Pancreas (tissue), 10 donors: ENCODE data around the gene DYNLRB2. TPM values are rescaled to one million over a fixed set of nuclear protein-coding genes. Genes with fewer than 3 reads are reported as not detected.

ENCODE experiments used
- ATAC-seq, 4 donors: fragments of 200-7000 bp; cut with Tn5 transposase; one replicate each; pipeline versions ENCODE4 v1.8.0 to v1.9.1; 2020; ENCODE audit warnings: mild to moderate bottlenecking in 4 of 4, moderate library complexity in 4 of 4
- DNase-seq, 6 donors: peaks; one replicate each; pipeline ENCODE4 v3.0.0-alpha.2; 2020
- FAIRE-seq: peaks from 2 replicates; lab custom pipeline; 2012; peaks lifted over from hg19 to GRCh38; lab: Jason Lieb, UNC
- H3K27ac ChIP-seq, 4 donors: fragments of 200-600 bp; sonication (generic); 1 replicate in 3 of 4; 2 replicates in 1 of 4; pipeline versions ENCODE4 v1.5.0 to v1.8.0; 2020
- H3K27me3 ChIP-seq, 4 donors: fragments of 200-600 bp; one replicate each; pipeline ENCODE4 v1.8.0; 2021
- H3K36me3 ChIP-seq, 3 donors: fragments of 200-600 bp; sonication (generic) in 1 of 3; one replicate each; pipeline versions ENCODE4 v1.5.0 to v1.8.0; 2020 to 2021
- H3K4me1 ChIP-seq, 3 donors: fragments of 200-600 bp; one replicate each; pipeline ENCODE4 v1.8.0; 2021
- H3K4me3 ChIP-seq, 4 donors: fragments of 200-600 bp; sonication (generic) in 2 of 4; one replicate each; pipeline versions ENCODE4 v1.5.0 to v1.8.0; 2020 to 2021
- H3K9me3 ChIP-seq, 4 donors: fragments of 200-600 bp; one replicate each; pipeline ENCODE4 v1.8.0; 2021
- WGBS, 2 donors: extraction: QIAGEN DNeasy Blood & Tissue Kit; methylation state at CpG; one replicate each; pipeline ENCODE4 v1.1.7; 2013; 5-methylcytosine and 5-hydroxymethylcytosine counted together
- intact Hi-C, 3 donors: fragments of 100-400 bp; cut with DNase I; formaldehyde crosslinking; loops; one replicate each; pipeline versions ENCODE4 v1.11.1 to v1.14.2; 2022
- polyA plus RNA-seq, 2 donors: library from polyadenylated mRNA; stranded (reverse); fragments of 200-250 nt; gene quantifications; one replicate each; pipeline ENCODE4 v1.2.3, GENCODE V29; 2013
- total RNA-seq, 6 donors: library from RNA; stranded (reverse); fragmentation: NEBNext Ultra II Directional in 4 of 6; extraction: Animal tissue kit (Norgen Biotek cat#: 25700) in 4 of 6; gene quantifications; one replicate each; pipeline versions ENCODE4 v1.2.1 to v1.2.4, GENCODE V29; 2021 to 2023
- TF ChIP-seq, protein P1 (sequence below), 4 donors: fragments of 200-600 bp; sonication (generic) in 3 of 4; IDR thresholded peaks; one replicate each; pipeline versions ENCODE4 v1.5.0 to v1.8.0; 2021; ENCODE audit warnings: antibody characterized with exemption in 4 of 4
- donor health status: healthy with polysubstance abuse.
- donor health status: DM: no; HTN: no; CAD: no; lungs with moderate emphysema.
- donor health status: DM: no; HTN: no; CAD: no.
- donor health status: control.
- donor health status: control.
- donor health status: Bipolar disorder and iron deficiency.
- donor health status: DM: yes; HTN: yes; CAD: no.
- donor health status: DM: no; HTN: no; CAD: no.
- donor health status: DM: no; HTN: no; CAD: no.
- donor health status: DM: yes; HTN: yes; CAD: no.

Gene DYNLRB2
- total and polyA plus RNA-seq, 8 donors: 0.35 to 5.5 (median 1.0) TPM; not detected in 2

GRCh38 chr16:80507538-80507937, 33.3 kb upstream of the DYNLRB2 start:
- WGBS, 2 donors: 57 to 69% methylated on average over 4 of the region's 4 CpGs
- FAIRE-seq: no peak
- Histone ChIP-seq H3K27ac (no peak overlapping the region), H3K4me3 (no peak overlapping the region), H3K36me3 (no peaks in the 10 kb centered on the region), H3K9me3 (no peaks in the 10 kb centered on the region), H3K27me3 (no peaks in the 10 kb centered on the region), H3K4me1 (no peaks in the 10 kb centered on the region)
- peak in 1 of 4 donors; percentile 17 for ATAC-seq
- intact Hi-C loops: no loop called here
- peak in 1 of 6 donors; percentile 10 for DNase-seq
- TF ChIP-seq, protein P1, sequence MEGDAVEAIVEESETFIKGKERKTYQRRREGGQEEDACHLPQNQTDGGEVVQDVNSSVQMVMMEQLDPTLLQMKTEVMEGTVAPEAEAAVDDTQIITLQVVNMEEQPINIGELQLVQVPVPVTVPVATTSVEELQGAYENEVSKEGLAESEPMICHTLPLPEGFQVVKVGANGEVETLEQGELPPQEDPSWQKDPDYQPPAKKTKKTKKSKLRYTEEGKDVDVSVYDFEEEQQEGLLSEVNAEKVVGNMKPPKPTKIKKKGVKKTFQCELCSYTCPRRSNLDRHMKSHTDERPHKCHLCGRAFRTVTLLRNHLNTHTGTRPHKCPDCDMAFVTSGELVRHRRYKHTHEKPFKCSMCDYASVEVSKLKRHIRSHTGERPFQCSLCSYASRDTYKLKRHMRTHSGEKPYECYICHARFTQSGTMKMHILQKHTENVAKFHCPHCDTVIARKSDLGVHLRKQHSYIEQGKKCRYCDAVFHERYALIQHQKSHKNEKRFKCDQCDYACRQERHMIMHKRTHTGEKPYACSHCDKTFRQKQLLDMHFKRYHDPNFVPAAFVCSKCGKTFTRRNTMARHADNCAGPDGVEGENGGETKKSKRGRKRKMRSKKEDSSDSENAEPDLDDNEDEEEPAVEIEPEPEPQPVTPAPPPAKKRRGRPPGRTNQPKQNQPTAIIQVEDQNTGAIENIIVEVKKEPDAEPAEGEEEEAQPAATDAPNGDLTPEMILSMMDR (IDR thresholded peaks at IDR 0.05): no peak

DNA sequence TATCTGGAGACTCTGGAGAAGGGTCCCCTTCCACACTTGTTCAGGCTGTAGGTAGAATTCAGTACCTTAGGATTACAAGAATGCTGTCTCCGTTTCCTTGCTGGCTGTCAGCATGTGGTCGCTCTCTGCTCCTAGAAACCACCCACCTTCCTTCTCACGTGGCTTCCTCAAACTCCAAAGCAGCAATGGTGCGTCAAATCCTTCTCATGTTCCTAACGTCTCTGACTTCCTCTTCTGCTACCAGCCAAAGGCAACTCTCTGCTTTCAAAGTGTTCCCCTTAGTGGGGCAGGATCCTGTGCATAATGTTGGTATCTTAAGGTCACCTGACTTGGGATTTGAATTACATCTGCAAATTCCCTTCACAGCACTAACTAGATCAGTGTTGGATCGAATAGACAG, 30.9 kb upstream of the DYNLRB2 start:
- TF ChIP-seq, protein P1 (IDR thresholded peaks at IDR 0.05): no peak
- 36 to 43% methylated on average over 6 of the region's 6 CpGs for WGBS, 2 donors
- H3K36me3 ChIP-seq: no peaks in the 10 kb centered on the region
- H3K27ac ChIP-seq: no peak overlapping the region
- ATAC-seq (no peak), FAIRE-seq (no peak), DNase-seq (no peak)
- no peaks in the 10 kb centered on the region for H3K4me1 ChIP-seq
- H3K27me3 ChIP-seq: no peaks in the 10 kb centered on the region
- H3K9me3 ChIP-seq: no peaks in the 10 kb centered on the region
- intact Hi-C loops: no loop called here
- no peak overlapping the region for H3K4me3 ChIP-seq

GRCh38 chr16:80511824-80512592, 28.8 kb upstream of the DYNLRB2 start:
- DNase-seq: no peak
- TF ChIP-seq, protein P1 (IDR thresholded peaks at IDR 0.05): no peak
- no peak overlapping the region for H3K27ac ChIP-seq
- no peaks in the 10 kb centered on the region for H3K4me1 ChIP-seq
- H3K36me3 ChIP-seq: no peaks in the 10 kb centered on the region
- peaks cover 0 to 8% (median 0%) of the 10 kb centered on the region in 4 donors for H3K27me3 ChIP-seq
- H3K9me3 ChIP-seq: no peaks in the 10 kb centered on the region
- no peak for FAIRE-seq
- ATAC-seq: no peak
- 80 to 92% methylated on average over 9 of the region's 9 CpGs for WGBS, 2 donors
- intact Hi-C loops: no loop called here
- no peak overlapping the region for H3K4me3 ChIP-seq

DNA sequence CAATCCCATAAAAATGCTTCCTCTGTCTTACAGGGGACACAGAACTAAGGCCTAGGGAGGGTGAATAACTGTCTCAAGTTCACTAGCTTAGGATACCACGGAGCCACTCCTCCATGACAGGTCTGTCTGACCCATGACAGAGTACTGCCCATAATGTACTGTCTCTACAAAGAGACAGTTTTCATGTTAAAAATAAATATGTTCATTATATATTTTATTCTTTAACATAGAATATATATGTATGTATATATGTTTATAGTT, 28.3 kb upstream of the DYNLRB2 start:
- no peak for ATAC-seq
- Histone ChIP-seq H3K9me3 (no peaks in the 10 kb centered on the region), H3K4me1 (no peaks in the 10 kb centered on the region), H3K4me3 (no peak overlapping the region), H3K27me3 (peaks cover 0 to 8% (median 0%) of the 10 kb centered on the region in 4 donors), H3K36me3 (no peaks in the 10 kb centered on the region), H3K27ac (no peak overlapping the region)
- intact Hi-C loops: no loop called here
- 55 to 63% methylated on average over 1 of the region's 1 CpG for WGBS, 2 donors
- TF ChIP-seq, protein P1 (IDR thresholded peaks at IDR 0.05): no peak
- no peak for FAIRE-seq
- no peak for DNase-seq

DNA sequence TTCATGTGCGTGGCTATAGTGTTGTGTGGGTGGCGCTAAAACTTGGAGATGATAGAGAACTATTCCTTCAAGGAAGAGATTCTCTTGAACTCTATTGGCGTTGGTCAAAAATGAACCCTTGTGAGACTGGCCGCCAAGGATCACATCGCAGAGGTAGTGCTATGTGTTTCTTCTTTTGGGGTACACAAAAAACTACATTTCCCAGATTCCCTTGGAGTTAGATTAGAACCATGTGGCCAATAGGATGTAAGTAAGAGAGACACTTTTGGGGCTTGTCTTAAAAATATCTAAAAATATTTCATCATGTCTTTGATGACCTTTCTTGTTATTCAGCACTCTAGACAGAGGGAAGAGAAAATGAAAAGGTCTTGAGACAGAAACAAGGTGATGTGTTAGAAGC, 25.4 kb upstream of the DYNLRB2 start:
- no peak for FAIRE-seq
- Histone ChIP-seq H3K4me1 (no peaks in the 10 kb centered on the region), H3K36me3 (no peaks in the 10 kb centered on the region), H3K4me3 (no peak overlapping the region), H3K27me3 (peaks cover 0 to 8% (median 0%) of the 10 kb centered on the region in 4 donors), H3K27ac (no peak overlapping the region), H3K9me3 (no peaks in the 10 kb centered on the region)
- WGBS, 2 donors: 82 to 95% methylated on average over 5 of the region's 5 CpGs
- no peak for ATAC-seq
- DNase-seq: no peak
- TF ChIP-seq, protein P1 (IDR thresholded peaks at IDR 0.05): no peak
- intact Hi-C loops: no loop called here
